ENCODE measurements around the gene ABHD12.

DNA sequence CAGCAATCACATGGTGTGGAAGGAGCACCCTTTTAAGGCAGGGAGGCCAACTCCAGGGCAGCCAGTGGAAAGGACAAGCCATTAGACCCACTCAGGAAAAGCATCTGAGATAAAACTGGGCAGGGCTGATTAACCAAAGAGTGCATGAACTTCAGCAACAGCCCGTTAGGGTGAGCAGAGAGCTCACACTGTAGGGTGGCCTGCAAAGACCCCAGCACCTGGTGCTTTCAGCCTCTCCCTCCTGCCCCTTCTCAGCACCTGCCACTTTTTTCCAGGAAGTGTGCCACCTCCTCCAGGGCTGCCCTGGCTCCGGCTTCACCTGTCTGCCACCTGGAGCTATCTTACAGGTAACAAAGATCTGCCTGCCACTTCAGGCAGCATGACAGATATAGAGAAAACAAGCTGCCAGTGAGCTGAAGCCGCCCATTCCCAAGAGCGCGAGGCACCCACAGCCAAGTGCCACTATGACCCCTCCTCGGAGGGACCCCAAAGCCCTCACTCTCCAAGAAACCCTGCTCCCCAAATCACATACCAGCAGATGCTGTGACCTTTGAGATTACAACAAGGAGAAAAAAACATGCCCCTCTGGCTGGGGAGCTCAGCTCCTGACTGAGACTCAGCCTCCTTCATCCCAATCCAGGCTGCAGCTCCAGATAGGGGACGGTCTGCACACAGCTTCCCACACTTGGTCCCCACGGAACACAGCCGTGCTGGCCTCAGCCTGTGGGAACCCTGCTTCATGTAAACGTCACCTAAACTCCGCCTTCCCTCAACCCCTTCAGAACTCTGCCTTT, 71.2 kb downstream of the ABHD12 start:
- TF ChIP-seq CTCF (IDR thresholded peaks at IDR 0.05 in 4 of 5, conservative IDR thresholded peaks at IDR 0.05 in 1 of 5) = no peak
- TF ChIP-seq POLR2A (IDR thresholded peaks at IDR 0.05) = no peak
